D341Med (cell line): ENCODE measurements around the gene KLF5.
A peak's percentile ranks its signal among the peaks of the same experiment; 100 is the strongest.

ENCODE experiments used
- DNase-seq: peaks from one replicate; pipeline ENCODE4 v3.0.0; 2012; ENCODE audit warnings: low spot score

The KLF5 gene

DNA sequence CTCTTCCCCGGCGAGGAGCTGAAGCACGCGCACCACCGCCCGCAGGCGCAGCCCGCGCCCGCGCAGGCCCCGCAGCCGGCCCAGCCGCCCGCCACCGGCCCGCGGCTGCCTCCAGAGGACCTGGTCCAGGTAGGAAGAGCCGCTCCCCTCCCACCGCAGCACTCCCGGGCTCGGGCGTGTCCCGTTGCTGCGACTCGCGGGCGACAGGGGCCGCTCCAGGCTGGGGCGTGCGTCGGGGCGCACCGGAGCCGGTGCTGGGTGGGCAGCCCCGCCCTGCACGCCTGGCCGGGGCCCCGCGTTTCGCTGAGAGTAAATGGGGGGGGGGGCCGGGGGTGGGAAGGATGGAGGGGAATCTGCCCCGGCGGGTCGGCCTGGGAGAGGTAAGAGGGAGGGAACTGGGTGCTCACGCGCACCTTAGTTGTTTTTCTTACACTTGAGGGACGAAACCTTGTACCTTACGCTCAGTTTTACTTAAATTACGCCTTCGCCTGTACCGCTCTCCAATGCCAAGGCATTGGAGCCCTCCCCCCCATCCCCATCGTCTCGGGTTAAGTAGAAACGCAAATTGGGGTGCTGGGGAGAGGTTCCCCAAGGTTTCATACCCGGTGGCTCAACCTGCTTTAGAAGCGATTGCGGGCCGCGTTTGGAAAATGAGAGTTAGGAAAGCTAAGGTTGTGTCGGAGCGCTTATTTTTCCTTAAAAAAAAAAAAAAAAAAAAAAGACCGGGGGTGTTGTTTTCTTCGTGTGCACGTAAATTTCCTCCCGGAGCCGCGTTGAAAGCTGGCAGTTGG, 850 bp downstream of the KLF5 start:
- DNase-seq = peak; percentile 85

DNA sequence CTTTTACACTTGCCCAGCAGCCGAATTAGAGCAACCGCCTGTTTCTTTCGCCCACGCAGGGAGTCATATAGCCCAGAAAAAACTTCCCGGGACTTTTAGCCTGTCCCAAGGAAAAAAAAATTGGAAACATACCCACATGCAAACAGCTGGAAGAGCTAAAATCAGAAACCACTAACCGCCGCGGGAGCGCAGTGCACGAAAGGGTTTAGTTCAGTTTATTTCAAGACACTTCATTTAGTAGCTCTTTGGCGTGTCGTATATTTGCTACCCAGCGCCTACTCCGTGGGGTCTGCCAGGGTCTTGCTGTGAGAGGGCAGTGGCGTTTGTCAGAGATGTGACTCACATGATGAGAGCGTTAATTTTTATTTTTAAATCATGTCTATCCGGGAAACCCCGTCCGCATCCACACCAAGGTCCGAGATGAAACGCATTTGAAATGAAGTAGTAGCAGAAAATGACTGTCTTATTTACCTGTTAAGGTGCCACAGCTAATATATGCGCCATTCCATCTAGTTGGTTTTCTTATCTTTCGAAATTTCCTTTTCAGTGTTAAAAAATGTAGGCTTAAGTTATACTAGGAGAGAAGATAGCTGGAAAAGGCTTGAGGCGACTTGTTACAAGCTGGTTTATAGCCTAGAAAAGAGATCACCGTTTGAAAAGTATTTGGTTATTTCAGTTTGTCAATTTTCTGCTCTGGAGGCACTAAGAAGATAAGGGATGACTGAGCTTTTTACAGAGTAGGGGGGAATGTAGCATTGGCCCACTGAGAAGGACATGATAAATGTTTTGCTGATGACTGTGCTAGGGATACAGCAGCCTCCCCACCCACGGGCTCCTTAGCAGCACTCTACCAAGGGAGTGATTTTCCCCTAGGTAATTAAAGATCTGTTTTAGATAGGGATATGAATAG, 1.7 kb downstream of the KLF5 start:
- DNase-seq = no peak

DNA sequence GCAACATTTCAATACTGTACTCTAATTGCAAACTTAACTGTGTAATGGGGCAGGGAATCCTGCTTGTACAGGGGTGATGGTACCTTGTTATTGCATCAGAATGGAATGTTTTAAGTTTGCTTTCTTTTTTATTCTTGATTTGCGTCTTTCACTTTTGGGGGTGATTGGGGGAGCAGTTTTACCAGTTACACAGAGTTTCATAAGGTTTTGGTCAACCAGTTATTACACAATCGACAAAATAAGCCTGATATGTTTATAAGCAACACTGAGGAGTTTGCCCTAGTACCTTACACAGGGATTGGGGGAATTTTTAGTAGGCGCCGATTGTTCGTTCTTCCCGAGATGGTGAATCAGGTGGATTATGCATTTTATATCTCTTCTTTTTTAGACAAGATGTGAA, 2.7 kb downstream of the KLF5 start:
- no peak for DNase-seq

DNA sequence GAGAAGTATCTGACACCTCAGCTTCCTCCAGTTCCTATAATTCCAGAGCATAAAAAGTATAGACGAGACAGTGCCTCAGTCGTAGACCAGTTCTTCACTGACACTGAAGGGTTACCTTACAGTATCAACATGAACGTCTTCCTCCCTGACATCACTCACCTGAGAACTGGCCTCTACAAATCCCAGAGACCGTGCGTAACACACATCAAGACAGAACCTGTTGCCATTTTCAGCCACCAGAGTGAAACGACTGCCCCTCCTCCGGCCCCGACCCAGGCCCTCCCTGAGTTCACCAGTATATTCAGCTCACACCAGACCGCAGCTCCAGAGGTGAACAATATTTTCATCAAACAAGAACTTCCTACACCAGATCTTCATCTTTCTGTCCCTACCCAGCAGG, 3.1 kb downstream of the KLF5 start:
- DNase-seq = no peak

DNA sequence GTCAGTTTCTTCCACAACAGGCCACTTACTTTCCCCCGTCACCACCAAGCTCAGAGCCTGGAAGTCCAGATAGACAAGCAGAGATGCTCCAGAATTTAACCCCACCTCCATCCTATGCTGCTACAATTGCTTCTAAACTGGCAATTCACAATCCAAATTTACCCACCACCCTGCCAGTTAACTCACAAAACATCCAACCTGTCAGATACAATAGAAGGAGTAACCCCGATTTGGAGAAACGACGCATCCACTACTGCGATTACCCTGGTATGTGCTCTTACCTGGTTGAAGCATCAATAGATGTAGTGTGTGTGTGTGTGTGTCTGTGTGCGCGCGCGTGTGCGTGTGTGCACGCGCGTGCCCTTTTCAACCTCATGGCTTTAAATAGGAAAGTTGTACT, 3.7 kb downstream of the KLF5 start:
- DNase-seq = no peak

DNA sequence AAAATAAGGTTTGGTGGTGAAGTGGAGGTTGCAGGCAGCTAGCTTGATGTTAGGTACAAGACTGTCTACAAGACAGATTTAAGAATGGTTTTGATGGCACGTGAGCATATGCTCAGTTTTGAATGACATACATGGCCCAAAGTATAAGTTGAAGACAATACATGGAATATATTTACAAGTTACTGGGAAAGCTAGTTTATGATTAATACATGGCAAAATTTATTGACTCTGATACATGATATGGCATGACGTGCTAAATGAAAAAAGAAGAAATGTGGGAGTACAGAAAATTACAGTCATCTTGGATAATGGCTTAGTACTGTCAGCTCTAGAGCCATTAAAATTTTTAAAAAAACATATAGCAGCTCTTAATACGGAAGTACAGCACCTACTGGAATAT, 4.4 kb downstream of the KLF5 start:
- no peak for DNase-seq

DNA sequence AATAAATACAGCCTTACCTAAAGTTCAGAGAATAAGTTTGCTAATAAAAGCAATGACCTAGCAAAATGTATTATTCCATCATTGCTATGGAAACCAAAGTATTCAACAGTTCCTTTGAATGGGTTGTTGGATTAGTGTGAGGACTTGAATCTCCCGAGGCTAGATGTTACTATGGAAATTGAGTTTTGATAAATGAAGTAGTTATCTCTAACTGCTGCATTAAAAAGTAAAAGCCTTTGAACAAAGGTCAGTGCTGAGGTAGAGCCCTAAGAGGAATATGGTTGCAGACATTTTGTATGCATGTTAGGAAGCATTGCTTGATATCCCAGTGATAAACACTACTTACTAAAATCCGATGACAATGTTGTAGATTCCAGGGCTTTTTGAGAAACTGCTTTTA, 6.2 kb downstream of the KLF5 start:
- no peak for DNase-seq

DNA sequence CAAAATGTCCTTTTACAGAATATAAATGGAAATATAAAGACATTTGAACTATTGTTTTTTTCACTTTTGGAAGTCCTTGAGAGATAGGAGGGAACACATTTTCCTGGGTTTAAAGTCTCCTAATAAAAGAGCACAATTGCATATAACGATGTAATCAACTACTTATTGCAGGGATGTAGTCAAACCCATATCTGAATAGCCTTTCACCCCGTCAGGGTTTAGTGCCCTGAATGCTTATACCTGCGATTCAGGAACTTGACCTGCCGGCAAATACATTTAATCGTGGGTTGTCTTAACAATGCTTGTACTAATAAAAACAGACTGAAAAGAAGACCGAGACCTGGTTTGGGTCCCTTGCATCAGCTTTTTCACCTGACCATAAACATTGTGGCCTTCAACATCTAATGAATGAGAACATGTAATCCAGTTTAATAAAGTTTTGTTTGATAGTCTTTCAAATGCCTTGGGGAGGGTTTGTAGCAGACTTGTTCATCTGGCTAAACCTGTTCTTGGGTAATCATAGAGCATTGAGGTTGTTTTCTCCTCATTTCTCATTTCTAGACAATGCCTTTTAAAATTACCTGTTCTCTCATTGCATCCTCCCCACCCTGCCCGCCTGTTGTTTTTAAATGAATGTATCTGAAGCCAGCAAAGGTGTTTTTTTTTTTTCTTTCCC, 7.0 kb downstream of the KLF5 start:
- no peak for DNase-seq

DNA sequence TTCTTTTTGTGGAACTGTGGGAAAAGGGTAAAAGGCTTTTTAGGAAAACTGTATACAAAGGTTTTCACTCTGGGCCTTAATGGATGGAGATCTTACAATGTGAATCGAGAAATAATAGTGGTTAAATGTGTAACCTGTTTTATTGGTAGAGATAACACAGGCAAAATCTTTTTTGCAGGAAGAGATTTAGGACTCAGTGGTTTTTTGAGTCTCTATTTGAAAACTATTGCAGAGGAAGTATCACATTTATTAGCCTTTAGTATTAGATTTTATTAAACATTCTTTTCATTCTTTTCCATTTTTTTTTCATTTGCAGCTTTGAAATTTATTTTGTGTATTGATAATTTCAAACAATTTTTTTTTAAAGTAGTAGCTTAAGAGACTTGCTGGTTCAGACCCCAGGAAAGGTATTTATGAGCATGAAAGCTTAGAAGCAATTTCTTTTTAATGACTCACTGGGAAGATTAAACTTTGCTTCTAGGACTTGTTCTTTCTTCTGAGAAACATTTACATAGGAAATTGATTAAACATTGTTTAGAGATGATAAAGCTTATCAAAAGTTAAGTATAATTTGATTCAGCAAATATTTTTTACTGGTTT, 10.5 kb downstream of the KLF5 start:
- DNase-seq = no peak

DNA sequence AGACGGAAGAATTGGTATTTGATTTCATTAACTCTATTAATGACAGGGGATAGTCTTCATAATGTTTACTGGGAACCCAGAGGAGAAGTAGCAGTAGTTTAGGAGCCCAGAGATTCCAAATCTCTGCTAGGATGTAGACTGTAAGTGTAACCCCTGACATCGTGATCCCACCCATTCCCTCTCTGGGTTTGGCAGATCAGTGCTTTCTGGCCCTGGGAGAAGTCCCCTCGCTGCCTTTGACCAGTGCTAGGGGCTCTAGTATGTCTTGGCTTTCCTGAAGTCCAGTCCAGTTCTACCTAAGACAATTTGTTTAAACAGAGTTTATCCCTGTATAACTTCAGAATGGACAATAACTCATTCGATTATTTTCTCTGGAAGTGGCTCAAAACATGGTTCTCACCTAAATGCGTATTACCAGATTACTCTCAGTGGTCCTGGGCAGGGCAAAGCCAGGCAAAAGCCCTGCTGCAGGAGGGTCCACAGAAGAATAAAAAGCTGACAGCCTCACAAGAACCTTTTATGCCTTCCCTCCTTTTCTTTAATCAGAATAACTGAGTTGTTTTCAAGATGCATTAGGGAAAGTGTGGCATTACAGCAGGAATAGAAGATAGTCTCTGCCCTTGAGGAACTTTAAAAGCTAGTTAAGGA, 11.8 kb downstream of the KLF5 start:
- no peak for DNase-seq

DNA sequence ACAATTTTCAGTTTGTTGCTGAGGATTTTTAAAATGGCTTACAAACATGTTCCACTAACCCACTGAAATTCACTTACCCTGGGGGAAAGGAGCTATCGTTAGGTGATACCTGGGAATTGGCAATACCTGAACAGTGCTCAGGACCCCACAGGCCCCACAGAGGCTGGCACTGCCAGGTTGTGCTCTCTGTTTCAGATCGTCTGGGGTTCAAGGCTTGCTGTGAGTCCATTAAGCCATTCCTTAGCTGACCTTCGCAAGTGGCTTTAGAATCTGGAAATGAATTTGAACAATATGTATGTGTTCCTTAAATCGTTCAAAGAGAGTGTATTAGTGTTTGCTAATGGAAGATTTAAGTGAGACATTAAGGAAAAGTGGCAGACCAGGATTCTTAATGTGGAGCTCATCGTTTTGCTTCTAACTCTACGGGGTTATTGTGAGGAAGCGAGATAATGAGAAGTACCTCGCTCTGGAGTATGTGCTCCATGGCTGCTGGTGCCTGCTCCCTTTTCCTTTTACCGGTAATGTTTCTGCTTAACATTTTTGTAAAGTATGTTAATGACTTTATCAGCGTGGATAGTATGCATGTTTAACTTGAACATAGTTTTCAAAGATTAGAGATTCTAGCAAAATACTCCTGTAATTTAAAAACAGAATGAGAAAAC, 13.6 kb downstream of the KLF5 start:
- no peak for DNase-seq

DNA sequence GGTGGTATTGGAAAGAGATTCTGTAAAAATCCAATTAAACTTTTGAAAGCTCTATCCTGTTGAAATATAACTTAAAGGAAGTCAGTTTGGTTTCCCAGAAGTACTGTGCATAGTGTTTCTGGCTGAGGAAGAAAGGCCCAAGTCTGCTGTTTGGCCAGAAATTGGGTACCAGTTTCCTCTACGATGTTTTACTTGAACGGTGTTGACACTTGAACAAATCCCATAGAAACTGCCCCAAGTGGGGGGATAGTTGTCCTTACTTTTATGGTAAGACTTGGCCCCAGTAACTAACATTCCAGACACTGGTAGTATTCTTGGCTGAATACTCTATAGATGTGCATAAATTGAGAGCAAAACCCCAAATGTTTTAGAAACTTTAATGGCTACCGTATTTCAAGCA, 14.2 kb downstream of the KLF5 start:
- DNase-seq = no peak

DNA sequence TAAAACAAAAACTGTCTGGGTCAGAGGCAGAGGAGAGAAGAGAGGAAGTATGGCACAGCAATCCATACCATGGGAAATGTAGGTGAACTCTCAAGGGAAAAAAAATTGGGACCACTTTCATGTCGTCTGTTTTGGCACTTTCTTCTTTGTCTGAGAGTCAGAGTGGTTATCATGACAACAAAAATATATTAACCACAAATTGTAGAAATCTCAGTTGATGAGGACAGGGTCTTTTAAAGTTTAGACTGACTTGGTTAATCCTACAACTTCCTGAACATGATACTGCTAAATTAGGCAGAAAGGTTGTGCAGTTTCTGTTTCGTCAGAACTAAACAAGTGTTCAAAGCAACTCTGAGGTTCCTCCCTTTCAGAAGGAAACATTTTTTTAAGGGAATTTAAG, 15.2 kb downstream of the KLF5 start:
- DNase-seq = no peak

DNA sequence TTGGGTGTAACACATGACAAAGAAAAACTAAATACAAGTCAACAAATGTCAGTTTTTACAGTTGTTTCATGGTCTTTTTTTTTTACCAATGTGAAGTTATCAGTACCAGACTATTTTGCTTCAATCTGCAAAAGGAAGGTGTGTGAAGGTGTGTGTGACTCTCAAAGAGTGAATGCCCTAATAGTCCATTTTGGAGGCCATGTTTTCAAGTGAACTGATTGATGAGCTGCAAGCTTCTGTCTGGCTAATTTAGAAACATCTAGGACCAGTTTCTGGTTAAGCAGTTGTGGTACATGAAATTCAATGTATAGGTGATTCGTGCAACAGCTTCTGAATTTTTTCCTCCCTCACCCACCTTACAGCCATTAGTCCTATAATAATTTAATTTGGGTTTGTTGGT, 16.1 kb downstream of the KLF5 start:
- no peak for DNase-seq

DNA sequence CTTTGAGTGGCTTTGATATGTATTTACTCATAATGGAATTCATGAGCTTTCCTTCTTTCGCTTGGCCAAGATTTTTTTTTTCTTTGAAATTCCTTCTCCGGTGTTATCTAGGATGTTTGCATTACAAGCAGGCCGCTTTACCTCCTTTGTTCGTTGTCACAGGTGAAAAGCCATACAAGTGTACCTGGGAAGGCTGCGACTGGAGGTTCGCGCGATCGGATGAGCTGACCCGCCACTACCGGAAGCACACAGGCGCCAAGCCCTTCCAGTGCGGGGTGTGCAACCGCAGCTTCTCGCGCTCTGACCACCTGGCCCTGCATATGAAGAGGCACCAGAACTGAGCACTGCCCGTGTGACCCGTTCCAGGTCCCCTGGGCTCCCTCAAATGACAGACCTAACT, 16.7 kb downstream of the KLF5 start:
- DNase-seq = no peak

DNA sequence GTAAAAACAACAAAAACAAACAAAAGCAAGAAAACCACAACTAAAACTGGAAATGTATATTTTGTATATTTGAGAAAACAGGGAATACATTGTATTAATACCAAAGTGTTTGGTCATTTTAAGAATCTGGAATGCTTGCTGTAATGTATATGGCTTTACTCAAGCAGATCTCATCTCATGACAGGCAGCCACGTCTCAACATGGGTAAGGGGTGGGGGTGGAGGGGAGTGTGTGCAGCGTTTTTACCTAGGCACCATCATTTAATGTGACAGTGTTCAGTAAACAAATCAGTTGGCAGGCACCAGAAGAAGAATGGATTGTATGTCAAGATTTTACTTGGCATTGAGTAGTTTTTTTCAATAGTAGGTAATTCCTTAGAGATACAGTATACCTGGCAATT, 17.1 kb downstream of the KLF5 start:
- no peak for DNase-seq

DNA sequence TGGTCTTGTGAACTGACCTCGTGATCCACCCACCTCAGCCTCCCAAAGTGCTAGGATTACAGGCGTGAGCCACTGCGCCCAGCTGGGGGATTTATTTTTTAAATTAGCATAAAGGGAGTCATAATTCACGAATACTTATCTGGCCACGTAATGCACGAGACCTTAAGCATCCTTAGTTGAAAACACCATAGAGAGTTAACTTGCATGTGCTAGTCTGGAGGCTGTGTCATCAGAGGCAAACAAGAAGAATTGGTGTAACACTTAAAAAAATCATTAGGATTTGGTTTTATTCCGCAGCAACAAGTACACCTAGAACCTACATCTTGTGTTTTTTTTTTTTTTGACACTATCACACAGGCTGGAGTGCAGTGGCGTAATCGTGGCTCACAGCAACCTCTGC, 19.1 kb downstream of the KLF5 start:
- DNase-seq = no peak

DNA sequence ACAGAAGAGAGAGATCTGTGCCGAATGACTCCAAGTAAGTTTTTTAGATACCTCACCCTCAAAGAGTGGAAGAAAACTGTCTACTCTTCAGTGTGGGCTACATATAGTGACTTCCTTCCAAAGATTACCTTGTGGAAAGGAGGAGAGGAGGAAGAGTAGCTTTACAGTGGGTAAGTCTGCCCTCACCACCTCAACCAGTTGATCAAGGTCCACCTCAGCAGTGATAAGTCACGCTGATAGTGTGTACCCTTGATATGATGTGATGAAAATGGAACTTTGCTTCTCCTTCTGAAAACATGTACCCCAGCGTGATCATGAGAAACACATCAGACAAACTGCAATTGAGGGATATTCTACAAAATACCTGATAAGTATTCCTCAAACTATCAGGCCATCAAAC, 20.6 kb downstream of the KLF5 start:
- no peak for DNase-seq

DNA sequence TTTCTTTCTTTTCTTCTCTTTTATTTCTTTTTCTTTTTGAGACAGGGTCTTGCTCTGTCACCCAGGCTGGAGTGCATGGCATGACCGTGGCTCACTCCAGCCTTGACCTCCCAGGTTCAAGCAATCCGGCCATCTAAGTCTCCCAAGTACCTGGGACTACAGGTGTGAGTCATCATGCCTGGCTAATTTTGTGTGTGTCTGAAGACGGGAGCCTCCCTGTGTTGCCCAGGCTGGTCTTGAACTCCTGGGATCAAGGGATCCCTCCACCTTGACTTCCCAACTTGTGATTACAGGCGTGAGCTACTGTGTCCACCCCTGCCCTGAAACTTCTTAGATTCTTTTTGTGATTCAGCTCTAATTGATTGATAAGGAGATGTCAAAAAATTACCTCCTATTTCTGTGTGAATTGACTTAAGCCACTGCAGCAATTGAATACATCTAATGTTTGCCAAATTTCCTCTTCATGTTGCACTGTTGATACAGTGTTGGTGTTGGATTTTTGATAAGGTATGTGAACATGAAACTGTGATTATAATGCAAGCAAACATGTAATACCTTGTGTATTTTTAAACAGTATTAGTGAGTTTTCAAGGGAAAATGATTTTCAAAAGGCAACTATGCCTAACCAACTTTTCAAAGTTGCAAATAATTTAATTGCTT, 22.6 kb downstream of the KLF5 start:
- DNase-seq = no peak

DNA sequence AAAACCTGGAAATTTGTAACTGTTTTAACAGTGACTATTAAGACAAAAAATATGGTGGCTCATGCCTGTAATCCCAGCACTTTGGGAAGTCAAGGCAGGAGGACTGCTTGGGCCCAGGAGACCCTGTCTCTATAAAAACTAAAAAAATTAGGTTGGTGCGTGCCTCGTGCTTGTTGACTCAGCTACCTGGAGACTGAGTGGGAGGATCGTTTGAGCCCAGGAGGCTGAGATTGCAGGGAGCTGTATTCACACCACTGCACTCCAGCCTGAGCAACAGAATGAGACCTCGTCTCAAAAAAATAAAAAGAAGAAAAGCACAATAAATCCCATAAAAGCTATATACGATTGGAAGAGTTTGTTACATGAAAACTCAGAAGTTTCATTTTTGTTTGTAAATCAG, 23.7 kb downstream of the KLF5 start:
- DNase-seq = no peak

DNA sequence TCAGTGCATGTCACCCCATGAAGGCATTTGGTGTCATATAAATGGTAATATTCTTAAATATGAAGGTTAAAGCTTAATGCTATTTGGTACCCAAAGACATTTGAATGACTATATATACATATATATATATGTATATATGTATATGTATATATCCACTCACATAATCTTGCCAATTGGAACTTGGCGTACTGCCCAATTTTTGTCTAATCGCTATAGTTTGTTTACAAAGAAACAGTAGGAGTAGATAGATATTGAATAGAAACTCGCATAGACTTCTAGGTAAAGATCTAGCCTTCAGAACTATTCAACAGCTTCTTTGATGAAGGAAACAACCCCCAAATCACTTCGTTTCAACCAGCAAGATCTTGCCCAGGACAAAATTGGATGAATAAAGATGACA, 24.1 kb downstream of the KLF5 start:
- no peak for DNase-seq
